IMR-90 (cell line): ENCODE measurements around the gene LYSMD2. TPM values are rescaled to one million over a fixed set of nuclear protein-coding genes. Genes with fewer than 3 reads are reported as not detected.

ENCODE experiments used
- ATAC-seq: fragments of 200-7000 bp; cut with Tn5 transposase; 2 replicates; pipeline ENCODE4 v1.9.1; 2020; ENCODE audit warnings: low read depth, mild to moderate bottlenecking, moderate library complexity
- BruUV-seq: library from RNA; stranded (reverse); fragments of 400-500 nt; replicated peaks from 2 replicates; lab custom pipeline; 2021; lab: Mats Ljungman, UMichigan
- CTCF ChIA-PET: fragments of 300-600 bp; formaldehyde crosslinking; extraction: SDS; loops from one replicate; lab custom pipeline; 2021; ENCODE audit warnings: antibody characterized with exemption; lab: Yijun Ruan, JAX
- POLR2A ChIA-PET: fragments of 300-600 bp; sonication (Branson Sonifier 250); formaldehyde crosslinking; loops from one replicate; lab custom pipeline; 2022; ENCODE audit warnings: antibody characterized with exemption; ENCODE audit not compliant: unreplicated experiment; lab: Charles Lee
- DNase-seq: peaks from one replicate; pipeline ENCODE4 v3.0.0; 2013
- H2AFZ ChIP-seq: replicated peaks from 2 replicates; pipeline ENCODE3; 2013; ENCODE audit warnings: low read length, mild to moderate bottlenecking; ENCODE audit not compliant: poor library complexity
- H2AK5ac ChIP-seq: 2 replicates; pipeline ENCODE4 v1.6.1; 2013; ENCODE audit warnings: low read depth, low read length, inconsistent platforms
- H2AK9ac ChIP-seq: replicated peaks from 2 replicates; pipeline ENCODE3; 2013; ENCODE audit warnings: mild to moderate bottlenecking, low read depth, low read length, moderate library complexity; ENCODE audit not compliant: poor library complexity
- H2BK120ac ChIP-seq: 2 replicates; pipeline ENCODE4 v1.6.1; 2013; ENCODE audit warnings: low read depth, low read length, inconsistent platforms
- H2BK15ac ChIP-seq: 3 replicates; pipeline ENCODE4 v1.6.1; 2013; ENCODE audit warnings: low read depth, low read length, inconsistent platforms
- H2BK20ac ChIP-seq: 2 replicates; pipeline ENCODE4 v1.6.1; 2013; ENCODE audit warnings: low read depth, mild to moderate bottlenecking, inconsistent platforms, low read length, moderate library complexity
- H2BK5ac ChIP-seq: 2 replicates; pipeline ENCODE4 v1.6.1; 2013; ENCODE audit warnings: mild to moderate bottlenecking, low read depth, low read length, inconsistent platforms; ENCODE audit not compliant: poor library complexity, severe bottlenecking
- H3K14ac ChIP-seq: replicated peaks from 2 replicates; pipeline ENCODE4 v1.6.1; 2013; ENCODE audit warnings: low read depth, low read length, inconsistent platforms
- H3K18ac ChIP-seq: 2 replicates; pipeline ENCODE4 v1.6.1; 2013; ENCODE audit warnings: low read depth, low read length, control low read depth
- H3K23ac ChIP-seq: 2 replicates; pipeline ENCODE4 v1.6.1; 2013; ENCODE audit warnings: low read depth, low read length, inconsistent platforms
- H3K27ac ChIP-seq: 2 replicates; pipeline ENCODE4 v1.5.1; 2013; ENCODE audit warnings: mild to moderate bottlenecking, control low read depth, low read length; ENCODE audit not compliant: insufficient read depth
- H3K27me3 ChIP-seq: 2 replicates; pipeline ENCODE4 v1.6.1; 2013; ENCODE audit warnings: low read length; ENCODE audit not compliant: control insufficient read depth, insufficient read depth
- H3K36me3 ChIP-seq: 2 replicates; pipeline ENCODE4 v1.6.1; 2013; ENCODE audit warnings: low read length, mixed read lengths; ENCODE audit not compliant: control insufficient read depth, insufficient read depth
- H3K4ac ChIP-seq: 2 replicates; pipeline ENCODE4 v1.6.1; 2013; ENCODE audit warnings: low read depth, low read length, inconsistent platforms
- H3K4me1 ChIP-seq: 2 replicates; pipeline ENCODE4 v1.6.1; 2013; ENCODE audit warnings: low read length, mixed read lengths; ENCODE audit not compliant: control insufficient read depth, insufficient read depth
- H3K4me2 ChIP-seq: 2 replicates; pipeline ENCODE4 v1.6.1; 2013; ENCODE audit warnings: low read depth, mild to moderate bottlenecking, control low read depth, low read length, moderate library complexity
- H3K4me3 ChIP-seq: 2 replicates; pipeline ENCODE4 v1.5.1; 2013; ENCODE audit warnings: low read depth, mild to moderate bottlenecking, control low read depth, low read length, moderate library complexity; ENCODE audit not compliant: insufficient read depth
- H3K56ac ChIP-seq: 2 replicates; pipeline ENCODE4 v1.6.1; 2013; ENCODE audit warnings: low read length, inconsistent platforms; ENCODE audit not compliant: insufficient read depth; ENCODE audit errors: extremely low read depth
- H3K79me1 ChIP-seq, 2 experiments: 2 replicates each; pipeline ENCODE4 v1.6.1; 2013; ENCODE audit warnings: low read length in 2 of 2, inconsistent platforms in 1 of 2, low read depth in 1 of 2
- H3K9ac ChIP-seq: 2 replicates; pipeline ENCODE4 v1.6.1; 2013; ENCODE audit warnings: low read depth, low read length, control low read depth
- H3K9me1 ChIP-seq: 2 replicates; pipeline ENCODE4 v1.6.1; 2013; ENCODE audit warnings: low read length, inconsistent platforms; ENCODE audit not compliant: insufficient read depth
- H3K9me3 ChIP-seq: 2 replicates; pipeline ENCODE4 v1.6.1; 2013; ENCODE audit warnings: low read length; ENCODE audit not compliant: control insufficient read depth, insufficient read depth
- H4K20me1 ChIP-seq: 2 replicates; pipeline ENCODE4 v1.6.1; 2013; ENCODE audit warnings: low read length, inconsistent platforms; ENCODE audit not compliant: insufficient read depth
- H4K5ac ChIP-seq: 2 replicates; pipeline ENCODE4 v1.6.1; 2013; ENCODE audit warnings: mild to moderate bottlenecking, low read depth, low read length, control low read depth
- H4K8ac ChIP-seq, 2 experiments: 2 replicates each; pipeline ENCODE4 v1.6.1; 2013; ENCODE audit warnings: low read depth in 2 of 2, low read length in 2 of 2, control low read depth in 1 of 2, inconsistent platforms in 1 of 2
- H4K91ac ChIP-seq: 2 replicates; pipeline ENCODE4 v1.6.1; 2013; ENCODE audit warnings: low read depth, low read length, inconsistent platforms; ENCODE audit not compliant: insufficient read depth
- MAFK ChIP-seq: IDR thresholded peaks from 2 replicates; pipeline ENCODE4 v1.6.1; 2012; ENCODE audit warnings: low read depth, low read length, improper control_type of control experiment
- RAD21 ChIP-seq: IDR thresholded peaks from 2 replicates; pipeline ENCODE4 v1.6.1; 2012; ENCODE audit warnings: low read length, improper control_type of control experiment
- RCOR1 ChIP-seq: IDR thresholded peaks from 2 replicates; pipeline ENCODE4 v1.6.1; 2012; ENCODE audit warnings: mild to moderate bottlenecking, low read length, improper control_type of control experiment; ENCODE audit not compliant: insufficient replicate concordance
- WGBS, 2 experiments: methylation state at CpG; one replicate each; pipeline versions ENCODE4 v1.1.5 to v1.1.7; 2013; ENCODE audit warnings: missing lambda C conversion rate in 2 of 2; ENCODE audit not compliant: insufficient read length in 1 of 2; ENCODE audit errors: extremely low coverage in 2 of 2; 5-methylcytosine and 5-hydroxymethylcytosine counted together
- dilution Hi-C: fragments of 300-500 bp; cut with HindIII; formaldehyde crosslinking; loops from one replicate; pipeline ENCODE4 v1.14.3; 2018; ENCODE audit warnings: low sequenced_read_pairs; ENCODE audit not compliant: unreplicated experiment
- in situ Hi-C: fragments of 300-500 bp; cut with MboI; formaldehyde crosslinking; loops from 3 replicates; pipeline ENCODE4 v1.14.3; 2019; ENCODE audit warnings: low sequenced_read_pairs, inconsistent platforms, mixed read lengths
- intact Hi-C: fragments of 100-400 bp; cut with micrococcal nuclease; formaldehyde crosslinking; loops from 2 replicates; pipeline ENCODE4 v1.10.0; 2022
- polyA plus RNA-seq, 3 experiments: library from polyadenylated mRNA; depleted of rRNA; stranded (reverse); fragments of >200 nt; gene quantifications; 2 replicates each; pipeline ENCODE4 v1.2.3, GENCODE V29; 2012; ENCODE audit warnings: low replicate concordance in 1 of 3
- total RNA-seq: library from RNA; depleted of rRNA; stranded (reverse); fragments of >200 nt; gene quantifications from 2 replicates; pipeline ENCODE4 v1.2.3, GENCODE V29; 2012

The LYSMD2 gene
- total and polyA plus RNA-seq, 2 of the 4 experiments (the other 2 are of a cell fraction), result 5.9 to 6.0 TPM

- peak overlapping the region; percentile 37; the same call in 2 of the 3 replicates for H2BK15ac ChIP-seq
- H3K23ac ChIP-seq, result no peak overlapping the region; the same call in 1 of the 2 replicates
- in situ Hi-C loops (no loop called here), dilution Hi-C loops (no loop called here), intact Hi-C loops (loop anchor here (2.0 to 5.0 kb wide), 2 partner anchors 22 to 71 kb away; partner anchors contain the start of gene LYSMD2)
- no peaks in the 10 kb centered on the region for H3K9me3 ChIP-seq
- peak overlapping the region; percentile 34 for H3K4me2 ChIP-seq
- POLR2A ChIA-PET, result no interaction called here
- no peak overlapping the region for H3K9ac ChIP-seq
- no peak overlapping the region for H4K5ac ChIP-seq
- H2AK5ac ChIP-seq, result peak overlapping the region; percentile 21; the same call in 1 of the 2 replicates
- peak overlapping the region; percentile 38 for H2BK120ac ChIP-seq
- peaks cover 7% of the 10 kb centered on the region for H3K9me1 ChIP-seq
- peak; percentile 76 for ATAC-seq
- peak overlapping the region; percentile 16 for H2BK5ac ChIP-seq
- BruUV-seq, result no TSS peak
- no peak overlapping the region; the same call in 1 of the 2 replicates for H3K27ac ChIP-seq
- H3K14ac ChIP-seq, result peak overlapping the region; percentile 20; the same call in 1 of the 2 replicates
- H4K91ac ChIP-seq, result peak overlapping the region; percentile 5; the same call in 1 of the 2 replicates
- peak overlapping the region; percentile 23 for H2AK9ac ChIP-seq
- no peak overlapping the region for H3K56ac ChIP-seq
- WGBS, 2 experiments, result 0% methylated on average over 1 of the region's 1 CpG; no CpG with 5 or more reads in 1 of the 2 experiments
- H4K20me1 ChIP-seq, result peaks cover 13% of the 10 kb centered on the region; the same call in 1 of the 2 replicates
- TF ChIP-seq RAD21, result no peak
- no peak for TF ChIP-seq RCOR1
- TF ChIP-seq MAFK, result no peak
- H3K27me3 ChIP-seq, result no peaks in the 10 kb centered on the region
- CTCF ChIA-PET, result interaction anchor here (0.5 kb wide), 1 partner anchor 17 kb away, joined by 3 read pairs; no protein-coding TSS in a partner anchor
- H3K79me1 ChIP-seq, result peaks cover 6 to 23% of the 10 kb centered on the region in 2 experiments; a peak in 2 of 4 replicates
- H3K18ac ChIP-seq, result no peak overlapping the region
- peak; percentile 89 for DNase-seq
- H3K4me1 ChIP-seq, result peaks cover 9% of the 10 kb centered on the region
- no peak overlapping the region for H4K8ac ChIP-seq
- H2AFZ ChIP-seq, result peak overlapping the region; percentile 24
- H2BK20ac ChIP-seq, result peak overlapping the region; percentile 42; the same call in 1 of the 2 replicates
- peak overlapping the region; percentile 6; the same call in 1 of the 2 replicates for H3K4ac ChIP-seq
- no peaks in the 10 kb centered on the region for H3K36me3 ChIP-seq
- H3K4me3 ChIP-seq, result no peak overlapping the region
Observed at GRCh38 chr15:51758645-51759044, 21.2 kb upstream of the LYSMD2 start.
